Measurements from ENCODE around the gene EMILIN2. TPM values are rescaled to one million over a fixed set of nuclear protein-coding genes. Genes with fewer than 3 reads are reported as not detected.

The EMILIN2 gene
- total and polyA plus RNA-seq, 8 donors, result 0.43 to 11.0 (median 3.4) TPM

GRCh38 chr18:2891526-2892431, 45.0 kb downstream of the EMILIN2 start:
- no peak overlapping the region for H3K27ac ChIP-seq
- H3K4me3 ChIP-seq, result no peak overlapping the region
- no peak for DNase-seq
- intact Hi-C loops (cut with DNase I), result no loop called here
- TF ChIP-seq CTCF (IDR thresholded peaks at IDR 0.05), result no peak
- H3K27me3 ChIP-seq, result no peaks in the 10 kb centered on the region
- no peak for ATAC-seq
- H3K36me3 ChIP-seq, result no peaks in the 10 kb centered on the region
- FAIRE-seq, result no peak
- H3K4me1 ChIP-seq, result no peaks in the 10 kb centered on the region
- no peaks in the 10 kb centered on the region for H3K9me3 ChIP-seq
- 75 to 79% methylated on average over 20 of the region's 20 CpGs for WGBS, 2 donors

- no peak for TF ChIP-seq CTCF (IDR thresholded peaks at IDR 0.05)
These were observed 46.2 kb downstream of the EMILIN2 start for GRCh38 chr18:2893056-2893455.

GRCh38 chr18:2893676-2894075, 46.9 kb downstream of the EMILIN2 start:
- no peaks in the 10 kb centered on the region for H3K27me3 ChIP-seq
- no peak overlapping the region for H3K27ac ChIP-seq
- intact Hi-C loops (cut with DNase I), result no loop called here
- no peaks in the 10 kb centered on the region for H3K4me1 ChIP-seq
- WGBS, 2 donors, result 87 to 95% methylated on average over 5 of the region's 5 CpGs
- DNase-seq, result no peak
- H3K36me3 ChIP-seq, result no peaks in the 10 kb centered on the region
- H3K9me3 ChIP-seq, result no peaks in the 10 kb centered on the region
- TF ChIP-seq CTCF (IDR thresholded peaks at IDR 0.05), result no peak
- H3K4me3 ChIP-seq, result no peak overlapping the region
- no peak for FAIRE-seq
- no peak for ATAC-seq

More at GRCh38 chr18:2893056-2893455, 46.2 kb downstream of the EMILIN2 start:
- Histone ChIP-seq H3K9me3 (no peaks in the 10 kb centered on the region), H3K4me3 (no peak overlapping the region), H3K27ac (no peak overlapping the region), H3K27me3 (no peaks in the 10 kb centered on the region), H3K36me3 (no peaks in the 10 kb centered on the region), H3K4me1 (no peaks in the 10 kb centered on the region)
- 67 to 68% methylated on average over 4 of the region's 4 CpGs for WGBS, 2 donors
- intact Hi-C loops (cut with DNase I), result no loop called here
- FAIRE-seq (no peak), ATAC-seq (no peak), DNase-seq (no peak)

- H3K4me1 ChIP-seq, result no peaks in the 10 kb centered on the region
- no peak for FAIRE-seq
- DNase-seq, result no peak
- intact Hi-C loops (cut with DNase I), result no loop called here
- H3K9me3 ChIP-seq, result no peaks in the 10 kb centered on the region
- WGBS, 2 donors, result 68 to 73% methylated on average over 11 of the region's 11 CpGs
- H3K4me3 ChIP-seq, result no peak overlapping the region
- no peaks in the 10 kb centered on the region for H3K27me3 ChIP-seq
- no peaks in the 10 kb centered on the region for H3K36me3 ChIP-seq
- no peak for ATAC-seq
- no peak for TF ChIP-seq CTCF (IDR thresholded peaks at IDR 0.05)
- H3K27ac ChIP-seq, result no peak overlapping the region
These were observed 47.5 kb downstream of the EMILIN2 start for GRCh38 chr18:2894131-2894840.

Measured in pancreas (tissue), 10 donors.